Measurements from ENCODE around the gene MAGI1.

GRCh38 chr3:66082679-66083078 lies 44.0 kb upstream of the MAGI1 start:
- TF ChIP-seq, protein P1, sequence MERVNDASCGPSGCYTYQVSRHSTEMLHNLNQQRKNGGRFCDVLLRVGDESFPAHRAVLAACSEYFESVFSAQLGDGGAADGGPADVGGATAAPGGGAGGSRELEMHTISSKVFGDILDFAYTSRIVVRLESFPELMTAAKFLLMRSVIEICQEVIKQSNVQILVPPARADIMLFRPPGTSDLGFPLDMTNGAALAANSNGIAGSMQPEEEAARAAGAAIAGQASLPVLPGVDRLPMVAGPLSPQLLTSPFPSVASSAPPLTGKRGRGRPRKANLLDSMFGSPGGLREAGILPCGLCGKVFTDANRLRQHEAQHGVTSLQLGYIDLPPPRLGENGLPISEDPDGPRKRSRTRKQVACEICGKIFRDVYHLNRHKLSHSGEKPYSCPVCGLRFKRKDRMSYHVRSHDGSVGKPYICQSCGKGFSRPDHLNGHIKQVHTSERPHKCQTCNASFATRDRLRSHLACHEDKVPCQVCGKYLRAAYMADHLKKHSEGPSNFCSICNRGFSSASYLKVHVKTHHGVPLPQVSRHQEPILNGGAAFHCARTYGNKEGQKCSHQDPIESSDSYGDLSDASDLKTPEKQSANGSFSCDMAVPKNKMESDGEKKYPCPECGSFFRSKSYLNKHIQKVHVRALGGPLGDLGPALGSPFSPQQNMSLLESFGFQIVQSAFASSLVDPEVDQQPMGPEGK (CRISPR knock-in tag; IDR thresholded peaks at IDR 0.05; ENCODE audit: borderline replicate concordance): no peak
- TF ChIP-seq ZFP30 (CRISPR knock-in tag; IDR thresholded peaks at IDR 0.05): no peak
- TF ChIP-seq, protein P2, sequence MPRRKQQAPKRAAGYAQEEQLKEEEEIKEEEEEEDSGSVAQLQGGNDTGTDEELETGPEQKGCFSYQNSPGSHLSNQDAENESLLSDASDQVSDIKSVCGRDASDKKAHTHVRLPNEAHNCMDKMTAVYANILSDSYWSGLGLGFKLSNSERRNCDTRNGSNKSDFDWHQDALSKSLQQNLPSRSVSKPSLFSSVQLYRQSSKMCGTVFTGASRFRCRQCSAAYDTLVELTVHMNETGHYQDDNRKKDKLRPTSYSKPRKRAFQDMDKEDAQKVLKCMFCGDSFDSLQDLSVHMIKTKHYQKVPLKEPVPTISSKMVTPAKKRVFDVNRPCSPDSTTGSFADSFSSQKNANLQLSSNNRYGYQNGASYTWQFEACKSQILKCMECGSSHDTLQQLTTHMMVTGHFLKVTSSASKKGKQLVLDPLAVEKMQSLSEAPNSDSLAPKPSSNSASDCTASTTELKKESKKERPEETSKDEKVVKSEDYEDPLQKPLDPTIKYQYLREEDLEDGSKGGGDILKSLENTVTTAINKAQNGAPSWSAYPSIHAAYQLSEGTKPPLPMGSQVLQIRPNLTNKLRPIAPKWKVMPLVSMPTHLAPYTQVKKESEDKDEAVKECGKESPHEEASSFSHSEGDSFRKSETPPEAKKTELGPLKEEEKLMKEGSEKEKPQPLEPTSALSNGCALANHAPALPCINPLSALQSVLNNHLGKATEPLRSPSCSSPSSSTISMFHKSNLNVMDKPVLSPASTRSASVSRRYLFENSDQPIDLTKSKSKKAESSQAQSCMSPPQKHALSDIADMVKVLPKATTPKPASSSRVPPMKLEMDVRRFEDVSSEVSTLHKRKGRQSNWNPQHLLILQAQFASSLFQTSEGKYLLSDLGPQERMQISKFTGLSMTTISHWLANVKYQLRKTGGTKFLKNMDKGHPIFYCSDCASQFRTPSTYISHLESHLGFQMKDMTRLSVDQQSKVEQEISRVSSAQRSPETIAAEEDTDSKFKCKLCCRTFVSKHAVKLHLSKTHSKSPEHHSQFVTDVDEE (CRISPR knock-in tag; IDR thresholded peaks at IDR 0.05): no peak
- no peak for TF ChIP-seq BACH2 (CRISPR knock-in tag; IDR thresholded peaks at IDR 0.05; ENCODE audit: borderline replicate concordance)
- TF ChIP-seq CREB5 (CRISPR knock-in tag; IDR thresholded peaks at IDR 0.05; ENCODE audit: low read depth): no peak
- TF ChIP-seq ZNF8 (CRISPR knock-in tag; IDR thresholded peaks at IDR 0.05): no peak
